Fibroblast of gingiva (primary cell): ENCODE results near the gene IFRD1.

Experiments used
- DNase-seq: peaks from one replicate; pipeline ENCODE4 v3.0.0-alpha.2; 2011; ENCODE audit warnings: low read depth

IFRD1 gene

DNA sequence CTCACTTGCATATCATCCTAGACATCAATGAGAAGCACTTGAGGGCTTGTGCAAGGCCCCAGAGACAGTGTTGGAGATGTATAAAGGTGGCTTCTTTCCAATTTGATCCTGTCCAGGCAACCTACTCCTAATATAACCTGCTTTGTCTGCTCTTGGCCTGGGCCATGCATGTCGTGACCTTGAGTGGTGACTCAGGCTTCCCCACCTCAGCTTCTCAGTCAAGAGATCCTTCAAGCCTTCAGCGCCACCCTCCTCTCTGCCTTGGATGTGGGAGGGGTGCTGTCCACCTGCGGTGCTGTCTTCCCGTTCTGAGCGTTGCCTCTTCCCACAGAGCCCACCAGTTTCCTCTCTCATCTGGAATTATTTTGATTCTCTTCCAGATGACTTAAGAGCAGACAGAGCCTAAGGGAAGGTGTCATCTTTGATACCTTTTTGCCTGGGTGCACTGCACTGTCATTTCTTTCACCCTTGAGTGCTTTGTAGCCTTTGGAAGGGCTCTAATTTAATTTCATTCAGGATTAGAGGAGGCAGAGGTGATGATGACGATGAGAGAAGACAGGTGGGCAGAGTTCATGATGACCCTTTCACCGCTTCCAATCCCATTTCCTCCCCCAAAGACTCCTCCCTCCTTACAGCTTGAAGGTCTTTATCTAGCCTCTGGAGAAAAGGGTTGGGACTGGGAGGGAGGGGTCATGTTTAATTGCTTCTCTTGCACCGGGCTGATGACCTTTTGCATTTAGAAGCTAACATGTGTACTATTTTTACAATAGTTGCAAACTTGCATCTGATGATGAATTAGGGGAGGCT lies 37.4 kb downstream of the IFRD1 start:
- no peak for DNase-seq

DNA sequence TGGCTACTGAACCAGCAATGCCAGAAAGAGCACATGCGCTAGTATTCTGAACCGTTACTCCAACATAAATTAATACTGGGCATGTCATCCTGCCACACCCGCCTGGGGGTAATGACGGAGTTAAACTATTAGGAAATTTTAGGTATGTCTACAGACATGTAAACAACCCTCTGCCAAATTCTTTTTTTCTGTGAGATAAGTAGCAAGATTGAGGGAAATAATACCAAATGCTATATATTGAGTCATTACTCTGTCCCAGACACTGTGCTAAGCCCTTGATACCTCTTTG lies 37.9 kb downstream of the IFRD1 start:
- DNase-seq, result no peak

DNA sequence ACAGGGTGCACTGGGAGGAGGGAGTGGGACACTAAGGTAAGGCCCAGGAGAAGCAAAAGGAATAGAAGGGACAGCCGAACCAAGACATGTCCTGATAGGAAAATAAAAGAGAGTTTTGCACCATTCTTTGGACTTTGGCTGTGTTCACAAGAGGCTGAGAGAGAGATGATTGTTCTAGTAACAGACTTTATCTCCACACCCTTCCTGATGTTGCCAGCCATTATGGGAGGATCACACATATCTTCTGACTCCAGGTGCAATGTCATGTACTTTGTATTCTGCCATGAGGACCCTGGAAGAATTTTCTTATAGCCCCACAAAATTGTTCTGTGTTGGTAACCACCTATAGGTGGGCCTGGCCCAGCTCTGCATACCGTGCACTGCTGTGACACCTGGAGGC lies 41.9 kb downstream of the IFRD1 start:
- no peak for DNase-seq

DNA sequence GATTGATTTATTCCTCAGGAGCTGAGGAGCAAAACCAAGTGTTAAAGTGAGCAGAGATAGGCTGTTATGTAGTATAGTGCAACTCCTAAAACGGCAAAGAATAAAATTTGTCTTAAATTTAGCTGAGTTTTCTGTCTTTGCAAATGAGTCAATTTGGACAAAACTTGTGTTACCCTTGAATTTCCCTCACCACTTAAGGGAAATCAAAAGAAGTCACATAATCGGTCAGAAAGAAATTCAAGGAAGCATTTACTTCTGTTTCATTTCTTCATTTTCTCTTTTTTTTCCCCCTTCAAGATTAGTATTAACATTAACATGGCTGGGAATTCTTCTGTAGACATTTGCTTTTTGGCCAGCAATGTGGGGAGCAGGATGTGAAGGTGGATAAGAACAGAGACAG lies 44.4 kb downstream of the IFRD1 start:
- DNase-seq, result no peak

DNA sequence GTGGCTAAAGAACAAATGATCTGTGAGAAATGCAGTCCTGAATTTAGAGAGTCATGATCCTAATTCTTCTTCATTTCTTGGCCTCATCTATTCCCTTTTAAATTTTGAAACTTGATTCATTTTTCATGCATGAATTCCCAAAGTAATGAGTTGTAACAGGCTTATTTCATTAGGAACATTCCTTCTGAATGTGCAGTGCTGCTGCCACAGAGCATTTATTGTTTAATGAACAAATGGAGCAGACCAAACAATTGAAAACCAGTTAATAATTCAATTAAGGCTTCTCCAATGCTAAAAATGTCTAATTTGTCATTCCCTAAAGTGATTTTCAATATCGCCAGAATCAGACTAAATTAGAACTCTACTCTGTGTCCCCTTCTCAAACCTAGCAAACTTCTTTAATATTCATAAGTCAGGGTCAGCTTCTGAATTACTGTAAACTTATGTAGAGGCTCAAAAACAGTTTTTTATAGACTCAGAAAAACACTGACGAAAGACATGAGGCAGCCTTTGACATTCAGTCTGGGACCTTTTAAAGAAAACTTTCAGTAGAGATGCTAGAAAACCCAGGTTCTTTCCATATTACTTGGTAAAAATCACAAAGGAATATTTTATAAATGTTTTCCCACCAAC lies 45.0 kb downstream of the IFRD1 start:
- DNase-seq, result peak; percentile 26

DNA sequence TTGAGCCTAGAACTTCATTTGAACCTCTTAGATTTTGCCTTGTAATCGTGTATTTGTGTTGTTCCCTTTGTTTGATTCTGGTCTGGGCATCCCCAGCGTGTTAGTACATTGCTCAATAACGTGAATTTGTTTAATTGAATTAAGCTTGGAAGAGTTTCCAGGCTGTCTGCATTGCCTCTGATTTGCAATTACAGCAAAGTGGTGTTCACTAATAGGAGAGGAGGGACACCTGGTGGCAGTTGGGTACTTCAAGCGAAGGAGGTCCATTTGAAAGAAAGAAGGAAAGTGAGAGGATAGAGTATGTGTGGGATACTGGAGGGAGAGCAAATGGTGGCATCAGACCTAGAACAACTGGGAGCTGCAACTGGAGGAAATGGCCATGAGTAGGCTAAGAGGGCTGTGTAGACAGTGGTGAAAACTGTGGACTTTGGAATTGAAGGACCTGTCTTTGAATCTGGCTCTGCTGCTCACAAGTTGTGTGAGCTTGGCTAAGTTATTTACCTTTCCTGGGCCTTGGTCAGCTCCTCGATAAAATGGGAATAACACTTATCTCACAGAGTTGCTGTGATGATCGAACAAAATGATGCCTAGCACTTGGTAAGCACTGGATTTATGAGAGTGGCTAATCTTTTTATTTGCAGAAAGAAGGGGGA lies 45.7 kb downstream of the IFRD1 start:
- DNase-seq, result peak; percentile 77

DNA sequence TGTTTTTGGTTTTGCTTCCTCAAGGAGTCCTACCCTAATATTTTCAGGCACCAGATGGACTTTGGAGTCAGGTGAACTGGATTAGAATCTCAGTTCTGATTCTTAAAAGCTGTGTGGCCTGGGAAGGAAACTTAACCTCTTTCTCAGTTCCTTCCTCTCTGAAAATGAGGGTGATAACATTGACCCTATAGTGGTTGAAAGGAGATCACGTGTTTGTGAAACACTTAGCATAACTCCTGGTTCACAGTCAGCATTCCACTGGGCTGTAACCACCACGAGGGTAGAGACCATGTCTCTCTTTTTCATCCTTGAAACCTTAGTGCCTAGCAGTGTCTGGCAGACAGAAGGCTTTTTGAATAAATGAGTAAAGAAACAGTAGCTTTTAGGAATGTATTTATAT lies 47.2 kb downstream of the IFRD1 start:
- DNase-seq, result no peak

DNA sequence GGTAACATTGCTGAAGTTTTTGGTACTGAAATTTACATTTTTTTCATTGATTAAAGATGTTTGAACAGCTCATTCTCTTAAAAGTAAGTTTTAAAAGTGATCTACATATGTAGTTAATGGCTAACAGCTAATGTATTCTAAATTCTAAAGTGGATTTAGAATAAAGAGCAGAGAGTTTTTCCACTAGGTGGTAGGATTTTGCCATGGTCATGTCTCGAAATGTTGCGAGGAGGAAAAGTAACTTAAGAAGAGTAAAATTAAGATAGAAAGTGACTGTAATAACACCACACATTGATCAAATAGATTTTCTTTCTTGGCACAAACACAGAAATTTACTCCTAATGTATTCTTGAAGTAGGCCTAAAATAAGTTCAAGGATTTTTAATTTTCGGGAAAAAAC lies 50.4 kb downstream of the IFRD1 start:
- DNase-seq, result peak; percentile 9

DNA sequence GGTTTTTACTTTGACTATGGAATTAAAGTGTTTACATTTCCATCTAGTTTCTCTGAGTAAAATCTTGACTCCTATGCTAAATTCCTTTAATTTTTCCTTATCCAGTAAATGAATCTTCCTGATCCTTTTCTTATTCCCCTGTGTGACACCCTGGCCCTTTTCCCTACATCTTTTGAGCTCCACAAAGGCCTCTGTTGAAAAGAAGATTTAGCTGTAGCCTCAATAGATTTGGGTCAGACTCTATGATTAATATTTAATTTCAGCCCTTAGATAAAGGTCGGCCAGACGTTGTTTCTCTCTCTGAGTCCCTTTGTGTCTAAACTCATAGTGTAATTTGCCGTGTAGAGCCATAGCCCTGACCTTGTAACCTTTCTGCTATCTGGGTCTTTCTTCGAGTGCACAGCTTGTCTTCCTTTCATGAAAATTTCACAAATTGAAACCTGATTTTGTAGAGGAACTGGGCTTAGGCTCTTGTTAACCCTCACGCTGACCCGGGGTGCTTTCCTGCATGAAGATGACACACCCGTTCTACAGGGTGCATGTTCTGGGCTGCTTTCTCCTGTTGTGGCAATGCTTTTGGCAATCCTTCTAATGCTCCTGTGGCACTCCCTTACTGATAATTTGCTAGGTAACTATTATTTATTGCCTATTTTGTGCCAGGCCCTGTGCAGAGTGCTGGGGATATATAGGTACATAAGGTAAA lies 51.7 kb downstream of the IFRD1 start:
- no peak for DNase-seq

DNA sequence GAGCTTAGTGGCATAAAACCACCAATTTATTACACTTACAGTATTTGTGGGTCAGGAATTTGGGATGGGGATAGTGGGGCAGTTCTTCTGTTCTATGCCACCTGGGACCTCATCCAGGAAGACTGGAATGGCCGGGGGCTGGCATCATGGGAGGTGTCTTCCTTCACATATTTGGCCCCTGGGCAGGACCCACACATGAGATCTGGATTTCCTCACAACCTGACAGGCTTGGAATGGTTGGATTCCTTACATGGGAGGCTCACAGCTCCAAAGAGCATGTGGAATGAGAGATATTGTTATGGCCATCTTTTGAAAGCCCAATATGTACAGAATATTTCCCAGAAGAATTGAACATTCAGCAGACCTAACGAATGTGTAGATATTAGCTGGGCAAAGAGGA lies 52.4 kb downstream of the IFRD1 start:
- DNase-seq, result no peak

DNA sequence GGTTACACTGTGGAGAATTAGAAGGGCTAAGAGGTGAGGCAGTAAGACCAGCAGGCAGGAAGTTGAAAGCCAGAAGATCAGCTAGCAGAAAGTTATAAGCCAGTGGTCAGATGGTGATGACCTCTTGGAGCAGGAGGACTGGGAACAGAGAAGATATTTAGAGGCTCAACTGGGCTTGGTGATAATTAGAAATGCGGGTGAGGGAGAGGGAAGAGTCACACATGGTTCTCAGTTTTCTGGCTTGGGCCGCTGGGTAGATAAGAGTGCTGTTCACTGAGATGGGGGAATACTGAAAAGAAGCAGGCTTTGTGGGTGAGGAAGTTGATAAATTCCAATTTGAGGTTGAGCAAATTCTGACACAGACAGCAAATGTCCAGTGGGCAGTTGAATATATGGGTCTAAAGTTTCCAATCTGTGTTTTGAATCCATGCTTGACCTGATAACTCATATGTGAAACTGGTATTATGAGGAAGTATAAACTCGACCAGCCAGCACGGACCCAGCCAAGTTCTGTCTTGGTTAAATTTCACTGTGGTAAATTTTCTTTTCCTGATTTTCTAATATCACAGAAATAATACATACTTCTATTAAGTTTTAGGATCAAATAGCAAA lies 53.2 kb downstream of the IFRD1 start:
- DNase-seq, result no peak

DNA sequence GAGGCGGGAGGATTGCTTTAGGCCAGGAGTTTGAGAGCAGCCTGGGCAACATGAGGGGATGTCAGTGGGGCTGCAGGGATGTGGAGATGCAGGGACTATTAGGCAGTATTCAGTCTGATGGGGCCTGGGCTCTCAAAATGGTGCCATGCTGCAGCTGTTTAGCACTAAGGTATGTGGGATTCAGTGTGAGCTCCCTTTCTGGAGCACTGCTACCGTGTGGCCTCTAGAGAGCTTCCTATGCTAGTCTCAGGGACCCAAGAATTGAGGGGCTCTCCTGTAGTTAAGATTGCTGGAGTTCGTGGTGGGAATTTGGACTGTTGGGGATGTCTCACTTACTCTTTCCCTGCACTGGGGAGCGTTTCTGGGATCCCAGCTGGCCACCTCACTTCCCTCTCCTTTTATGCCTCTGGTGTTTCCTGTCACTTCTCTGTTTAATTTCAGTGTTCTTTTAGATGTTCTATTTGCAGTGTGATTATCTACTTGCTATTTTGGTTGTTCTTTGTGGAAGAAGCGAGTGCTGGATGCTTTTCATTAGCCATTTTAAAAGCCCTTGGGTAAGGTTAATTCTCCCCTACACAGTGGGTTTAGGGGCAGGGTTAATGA lies 53.9 kb downstream of the IFRD1 start:
- no peak for DNase-seq

DNA sequence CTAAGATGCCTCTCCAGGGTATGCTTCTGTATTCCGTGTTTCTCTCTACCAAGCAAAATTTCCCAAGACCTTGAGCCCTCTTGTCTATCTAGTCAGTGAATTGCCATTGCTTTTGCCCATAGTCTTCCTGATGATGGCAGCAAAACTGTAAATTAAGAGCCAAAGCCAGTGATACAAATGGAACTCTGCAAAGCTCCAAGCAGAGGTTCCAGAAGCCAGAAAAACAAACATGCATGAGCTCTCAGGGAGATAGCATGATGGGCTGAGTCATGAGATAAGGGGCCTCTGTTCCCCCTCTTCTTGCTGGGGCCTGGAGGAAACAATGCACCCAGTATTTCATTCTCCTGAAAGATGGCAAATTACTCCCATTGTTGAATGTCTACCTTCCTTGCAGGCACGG lies 55.2 kb downstream of the IFRD1 start:
- DNase-seq, result no peak

DNA sequence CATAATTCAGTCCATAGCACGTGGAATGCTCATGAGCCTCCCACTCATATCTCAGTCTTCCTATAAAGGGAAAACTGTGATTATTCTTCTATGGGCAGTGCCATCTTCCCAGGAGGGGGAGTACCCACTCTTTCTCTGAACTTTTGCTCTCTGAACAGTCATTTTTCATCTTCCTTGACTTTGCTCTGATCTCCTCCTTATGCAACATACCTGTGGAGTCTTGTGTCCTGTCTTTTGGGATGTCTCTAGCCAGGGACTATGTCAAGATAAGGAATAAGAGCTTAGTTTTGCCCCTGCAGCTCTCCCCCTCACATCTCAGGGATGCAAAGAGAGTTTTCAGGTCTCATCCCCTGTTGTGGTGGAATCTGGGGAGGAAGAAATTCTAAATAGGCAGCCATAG lies 58.1 kb downstream of the IFRD1 start:
- DNase-seq, result no peak

DNA sequence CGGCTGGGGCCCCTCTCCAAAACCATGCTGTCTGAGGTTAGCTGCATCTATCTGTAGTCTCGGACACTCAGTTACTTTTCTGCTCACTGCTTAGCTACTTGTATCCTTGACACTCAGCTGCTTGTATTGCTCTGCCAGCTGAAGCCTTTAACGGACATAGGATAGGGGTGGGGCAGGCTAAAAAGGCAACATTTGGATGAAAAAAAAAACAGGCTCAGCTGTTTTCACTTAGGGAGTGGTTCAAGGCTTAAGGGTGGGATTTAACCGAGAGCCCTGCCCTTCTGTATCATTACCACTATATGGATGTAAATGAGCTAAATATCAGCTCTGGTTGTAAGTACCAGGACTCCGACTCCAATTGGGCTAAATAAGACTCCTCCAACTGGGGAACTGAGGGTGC lies 59.1 kb downstream of the IFRD1 start:
- DNase-seq, result peak; percentile 26

DNA sequence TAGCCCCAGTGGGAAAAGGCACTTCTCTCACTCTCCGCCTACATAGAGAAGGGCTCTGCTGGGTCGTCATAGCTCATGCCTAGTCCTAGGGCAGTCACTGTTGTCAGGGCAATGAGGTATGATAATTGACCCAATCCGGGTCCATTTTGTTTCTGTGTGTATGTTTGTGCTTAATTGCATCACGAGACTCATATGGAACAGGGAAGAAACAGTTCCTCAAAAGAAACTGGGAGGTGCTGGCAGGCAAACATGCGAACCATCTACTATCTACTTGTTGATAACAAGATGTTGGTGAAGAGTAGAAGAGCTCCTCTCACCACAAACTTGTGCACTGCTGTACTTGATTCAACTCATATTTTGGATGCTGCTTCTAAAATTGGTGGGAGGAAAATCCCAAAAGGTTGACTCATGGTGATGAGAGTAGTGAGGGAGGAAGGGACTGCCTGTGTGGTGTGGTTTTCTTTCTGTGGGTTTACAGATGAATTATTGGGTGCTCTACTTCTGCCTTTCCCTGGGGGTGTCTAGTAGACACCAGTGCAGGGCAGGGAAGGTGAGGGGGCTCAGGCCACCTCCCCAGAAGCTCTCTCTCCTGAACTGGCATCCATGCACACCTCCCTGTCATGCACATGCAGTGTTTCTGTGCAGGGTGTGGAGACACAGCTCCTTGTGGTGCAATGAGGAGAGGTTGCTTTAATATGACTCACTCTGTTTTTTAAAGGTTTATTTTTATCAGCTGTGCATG lies 59.9 kb downstream of the IFRD1 start:
- DNase-seq, result peak; percentile 42

DNA sequence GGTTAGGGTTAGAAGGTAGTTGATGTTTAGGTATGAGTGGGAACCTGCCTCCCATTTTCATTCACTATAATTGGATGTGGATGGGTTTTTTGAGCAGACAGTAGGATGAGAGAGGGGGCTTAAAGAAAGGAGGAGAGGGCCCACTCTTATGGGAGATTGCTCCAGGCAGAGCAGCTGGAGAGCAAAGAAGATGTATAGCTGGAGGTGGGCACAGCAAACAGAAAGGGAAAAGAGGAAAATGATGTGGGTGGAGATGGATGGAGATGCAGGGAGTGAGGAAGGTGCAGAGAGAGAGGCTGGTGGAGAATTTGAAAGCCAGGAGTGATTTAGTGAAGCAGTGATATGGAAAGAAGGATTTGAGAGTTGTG lies 60.5 kb downstream of the IFRD1 start:
- no peak for DNase-seq

DNA sequence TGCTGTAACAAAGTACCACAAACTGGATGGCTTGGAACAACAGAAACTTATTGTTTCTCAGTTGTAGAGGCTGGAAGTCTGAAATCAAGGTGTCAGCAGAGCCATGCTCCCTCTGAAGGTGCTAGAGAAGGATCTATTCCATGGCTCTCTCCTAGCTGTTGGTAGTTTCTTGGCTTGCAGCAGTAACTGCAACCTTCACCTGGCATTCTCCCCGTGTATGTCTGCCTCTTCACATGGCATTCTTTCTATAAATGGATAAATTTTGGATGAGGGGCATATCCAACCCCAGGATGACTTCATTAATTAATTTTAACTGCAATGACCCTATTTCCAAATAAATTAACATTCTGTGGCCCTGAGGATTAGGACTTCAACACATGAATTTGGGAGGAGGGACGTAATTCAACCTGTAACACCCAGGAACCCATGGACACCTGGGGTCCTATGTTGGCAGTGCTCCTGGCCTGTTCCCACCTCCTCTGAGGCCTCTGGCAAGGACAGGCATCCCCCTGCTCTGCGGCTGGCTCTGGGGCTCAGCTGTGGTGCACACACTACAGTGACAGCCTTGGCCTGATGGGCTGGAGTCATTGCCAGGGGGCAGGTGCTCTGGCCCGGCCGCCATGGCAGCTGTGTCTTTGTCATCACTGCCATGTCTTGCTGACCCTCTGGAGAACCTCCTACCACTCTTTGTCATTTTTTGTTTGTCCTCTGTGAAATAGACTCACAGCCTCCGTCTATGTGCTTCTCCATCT lies 61.4 kb downstream of the IFRD1 start:
- no peak for DNase-seq

DNA sequence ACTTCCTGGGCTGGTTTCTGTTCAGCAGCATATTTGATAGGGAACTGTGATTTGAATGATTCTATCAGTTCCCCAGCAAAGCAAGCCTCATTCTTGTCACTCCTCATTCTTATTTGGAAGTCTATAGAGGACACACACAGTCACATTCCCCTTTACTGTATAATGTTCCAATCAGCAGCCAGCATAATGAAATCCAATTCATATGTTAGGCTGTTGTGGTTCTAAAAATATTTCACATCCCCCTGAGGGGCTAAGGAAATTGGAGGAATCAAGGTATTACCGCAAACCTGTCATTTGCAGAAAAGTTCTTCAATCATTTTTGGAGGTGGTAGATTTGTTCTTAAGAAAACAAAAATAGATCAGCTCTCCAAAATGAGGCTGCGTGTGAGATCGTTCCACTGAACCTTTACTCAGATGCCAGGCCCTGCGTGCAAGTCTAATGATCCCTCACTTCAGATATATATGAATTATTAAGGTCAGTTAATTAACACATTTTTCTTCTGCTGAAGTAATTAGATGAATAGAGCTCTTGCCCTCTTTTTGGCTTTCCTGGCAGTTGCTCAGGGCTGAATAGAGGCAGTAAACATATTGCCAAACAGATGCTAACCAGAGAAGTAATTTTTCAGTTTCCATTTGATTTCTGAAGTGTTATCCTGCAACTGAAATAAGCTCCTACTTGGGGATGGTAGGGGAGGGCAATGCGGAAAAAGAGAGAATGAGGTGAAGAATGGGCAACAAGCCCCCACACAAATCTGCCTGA lies 62.4 kb downstream of the IFRD1 start:
- no peak for DNase-seq

DNA sequence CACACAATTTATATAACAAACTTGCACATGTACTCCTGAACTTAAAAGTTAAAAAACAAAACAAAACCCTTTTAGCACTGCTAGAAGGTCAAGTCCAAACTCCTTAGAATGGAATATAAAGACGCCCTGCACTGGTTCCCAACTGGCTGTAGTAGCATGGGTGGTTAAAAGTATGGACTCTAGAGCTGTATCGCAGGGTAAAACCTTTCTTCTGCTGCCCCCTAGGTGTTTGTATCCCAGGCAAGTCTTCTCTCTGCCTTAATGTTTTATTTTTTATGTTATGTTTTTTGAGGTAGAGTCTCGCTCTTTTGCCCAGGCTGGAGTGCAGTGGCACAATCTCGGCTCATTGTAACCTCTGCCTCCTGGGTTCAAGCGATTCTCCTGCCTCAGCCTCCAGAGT lies 65.7 kb downstream of the IFRD1 start:
- DNase-seq, result no peak
